Motor neuron (in vitro differentiated cells): ENCODE data around the gene AGAP1. TPM values are rescaled to one million over a fixed set of nuclear protein-coding genes. Genes with fewer than 3 reads are reported as not detected.
"Not testable (repeated sequence)": the region's sequence is repeated elsewhere in the genome, so short reads cannot be mapped to it uniquely, and the experiment has no call there.

Experiments used
- ATAC-seq, 8 experiments: fragments of 200-7000 bp; cut with Tn5 transposase; replicated peaks in 6 of 8; 2 replicates each; pipeline ENCODE4 v1.8.0; 2021; ENCODE audit warnings: mild to moderate bottlenecking in 8 of 8, moderate library complexity in 8 of 8
- H3K27ac ChIP-seq, 2 donors: fragments of 250-450 bp; sonication (Bioruptor Pico); 2 replicates each; pipeline ENCODE4 v1.9.0; 2021; ENCODE audit warnings: antibody characterized with exemption in 2 of 2, mild to moderate bottlenecking in 2 of 2, moderate library complexity in 1 of 2
- H3K4me1 ChIP-seq, 2 donors: fragments of 250-450 bp; sonication (Bioruptor Pico); replicated peaks in 1 of 2; 2 replicates each; pipeline ENCODE4 v1.6.1; 2021; ENCODE audit warnings: antibody characterized with exemption in 2 of 2, mild to moderate bottlenecking in 2 of 2, moderate library complexity in 1 of 2
- H3K4me3 ChIP-seq, 5 donors: fragments of 250-450 bp; sonication (Bioruptor Pico); 2 replicates each; pipeline ENCODE4 v1.9.0; 2021; ENCODE audit warnings: antibody characterized with exemption in 5 of 5, mild to moderate bottlenecking in 5 of 5, moderate library complexity in 4 of 5
- WGBS, 10 experiments: fragments of 450-650 bp; shearing (Covaris generic); methylation state at CpG; one replicate each; pipeline ENCODE4 v1.0.0; 2022; 5-methylcytosine and 5-hydroxymethylcytosine counted together
- in situ Hi-C, 9 experiments: fragments of 400-800 bp; cut with MboI; loops; one replicate each; pipeline ENCODE4 v1.15.0; 2021; ENCODE audit warnings: low sequenced_read_pairs in 9 of 9, low pct_unique_long_range_greater_than_20kb in 2 of 9; ENCODE audit not compliant: unreplicated experiment in 9 of 9
- total RNA-seq, 8 experiments: library from RNA; unstranded; fragments of 300-600 nt; gene quantifications; 2 replicates each; pipeline versions ENCODE4 v1.2.3 to v1.2.4, GENCODE V29; 2022

Gene AGAP1
- total RNA-seq, 8 experiments from 2014 or later: 5.9 to 51.1 (median 34.3) TPM

GRCh38 chr2:235936493-235936892 is 442.6 kb downstream of the AGAP1 start:
- peaks cover 18 to 24% of the 10 kb centered on the region in 2 donors for H3K4me1 ChIP-seq
- in situ Hi-C loops: no loop called here
- no peak for ATAC-seq
- H3K4me3 ChIP-seq: no peak overlapping the region
- WGBS, 10 experiments: 48 to 92% (median 82%) methylated on average over 2 to 8 of the region's 8 CpGs
- no peak overlapping the region for H3K27ac ChIP-seq

GRCh38 chr2:235937087-235937486 is 443.2 kb downstream of the AGAP1 start:
- in situ Hi-C loops: no loop called here
- peaks cover 18 to 24% of the 10 kb centered on the region in 2 donors for H3K4me1 ChIP-seq
- no peak for ATAC-seq
- H3K27ac ChIP-seq: no peak overlapping the region
- no peak overlapping the region for H3K4me3 ChIP-seq
- 40 to 100% (median 80%) methylated on average over 1 to 9 of the region's 10 CpGs; no CpG with 5 or more reads in 3 of the 10 experiments for WGBS, 10 experiments

DNA sequence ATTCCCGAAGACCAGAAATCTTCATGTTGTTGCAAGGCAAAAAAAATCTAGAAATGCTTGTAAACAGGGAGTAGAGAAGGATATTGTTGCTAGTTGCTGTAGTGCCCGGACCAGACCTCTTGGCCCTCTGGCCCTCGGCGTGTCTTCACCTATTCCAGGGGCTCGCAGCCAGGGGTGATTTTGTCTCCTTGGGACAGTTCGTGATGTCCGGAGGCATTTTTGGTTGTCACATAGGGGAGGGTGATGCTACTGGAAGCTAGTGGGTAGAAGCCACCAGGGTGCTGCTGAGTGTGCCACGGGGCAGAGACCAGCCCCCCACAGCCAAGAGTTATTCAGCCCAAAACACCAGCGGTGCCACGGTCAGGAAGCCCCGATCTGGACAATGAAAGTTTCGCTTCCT is 443.7 kb downstream of the AGAP1 start:
- no peak overlapping the region for H3K4me3 ChIP-seq
- no peak for ATAC-seq
- H3K4me1 ChIP-seq: peaks cover 18 to 24% of the 10 kb centered on the region in 2 donors
- H3K27ac ChIP-seq: no peak overlapping the region
- WGBS, 10 experiments: 92 to 100% (median 96%) methylated on average over 1 to 8 of the region's 12 CpGs; no CpG with 5 or more reads in 5 of the 10 experiments
- in situ Hi-C loops: no loop called here

DNA sequence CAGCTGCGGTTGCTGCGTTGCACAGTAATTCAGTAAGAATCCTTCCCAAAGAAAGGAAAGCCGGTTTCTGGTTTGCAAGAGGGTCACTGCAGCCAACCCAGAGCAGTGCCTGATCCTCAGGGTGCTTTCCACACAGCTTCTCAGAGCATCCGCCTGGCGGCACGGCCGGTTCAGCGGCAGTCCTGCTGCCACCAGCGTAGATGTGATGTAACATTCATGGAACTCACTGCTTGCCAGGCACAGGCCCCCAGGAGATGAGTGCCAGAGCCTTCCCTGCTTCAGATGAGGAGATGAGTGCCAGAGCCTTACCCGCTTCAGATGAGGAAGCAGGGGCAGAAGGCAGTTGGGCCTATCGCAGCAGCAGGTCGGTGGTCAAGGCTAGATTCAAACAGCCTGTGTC is 444.1 kb downstream of the AGAP1 start:
- ATAC-seq: no peak
- Histone ChIP-seq H3K4me1 (peaks cover 18 to 24% of the 10 kb centered on the region in 2 donors), H3K4me3 (no peak overlapping the region), H3K27ac (no peak overlapping the region)
- 76 to 100% (median 88%) methylated on average over 3 to 9 of the region's 12 CpGs; no CpG with 5 or more reads in 6 of the 10 experiments for WGBS, 10 experiments
- in situ Hi-C loops: no loop called here

DNA sequence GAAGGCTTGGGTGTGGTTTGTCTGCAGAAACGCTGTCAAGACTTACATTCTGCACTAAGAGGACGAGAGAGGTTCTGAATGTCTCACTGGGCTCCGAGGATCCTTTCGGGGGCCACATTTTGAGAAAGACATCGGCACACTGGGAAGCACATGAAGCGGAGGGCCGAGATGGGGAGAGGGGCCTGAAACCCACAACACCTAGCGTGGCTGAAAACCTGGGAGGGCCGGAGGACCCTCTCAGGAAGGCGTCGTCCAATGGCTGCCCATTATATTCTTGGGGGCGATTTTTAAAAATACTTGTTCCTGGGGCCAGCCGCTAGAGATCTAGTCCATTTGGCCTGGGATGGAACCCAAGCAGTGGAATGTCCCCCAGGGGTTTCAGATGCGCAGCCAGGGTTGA is 444.8 kb downstream of the AGAP1 start:
- in situ Hi-C loops: no loop called here
- 83 to 100% (median 91%) methylated on average over 2 to 14 of the region's 14 CpGs; no CpG with 5 or more reads in 1 of the 10 experiments for WGBS, 10 experiments
- no peak overlapping the region for H3K4me3 ChIP-seq
- no peak overlapping the region for H3K27ac ChIP-seq
- H3K4me1 ChIP-seq: peaks cover 18 to 24% of the 10 kb centered on the region in 2 donors
- ATAC-seq: no peak

DNA sequence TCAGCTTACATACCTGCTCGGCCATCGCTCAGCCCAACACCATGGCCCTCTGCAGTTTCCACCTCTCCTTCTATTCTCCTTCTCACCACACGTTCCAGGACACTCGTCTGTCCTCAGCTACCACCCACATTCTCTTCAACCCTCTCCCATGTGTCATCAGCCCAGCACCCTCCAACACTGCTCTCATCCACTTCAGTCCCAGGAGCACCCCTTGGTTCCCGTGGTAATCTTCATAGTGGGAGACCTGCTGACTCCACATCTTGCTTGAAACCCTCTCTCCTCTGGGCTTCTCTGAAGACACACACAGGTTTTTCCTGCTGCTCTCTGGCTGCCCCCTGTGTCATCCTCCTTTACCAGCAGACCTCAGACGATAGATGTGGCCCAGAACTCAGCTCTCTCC is 445.6 kb downstream of the AGAP1 start:
- WGBS, 10 experiments: 44 to 100% (median 90%) methylated on average over 1 to 4 of the region's 6 CpGs; no CpG with 5 or more reads in 1 of the 10 experiments
- Histone ChIP-seq H3K4me1 (peaks cover 18 to 21% of the 10 kb centered on the region in 2 donors), H3K4me3 (no peak overlapping the region), H3K27ac (no peak overlapping the region)
- no peak for ATAC-seq
- in situ Hi-C loops: no loop called here

GRCh38 chr2:235940330-235940729 is 446.5 kb downstream of the AGAP1 start:
- Histone ChIP-seq H3K27ac (no peak overlapping the region), H3K4me1 (peaks cover 10 to 16% of the 10 kb centered on the region in 2 donors), H3K4me3 (no peak overlapping the region)
- in situ Hi-C loops: no loop called here
- ATAC-seq: peak; percentile 56 to 100 (median 99)
- 0 to 83% (median 44%) methylated on average over 1 to 3 of the region's 8 CpGs; no CpG with 5 or more reads in 4 of the 10 experiments for WGBS, 10 experiments

- 74 to 100% (median 91%) methylated on average over 1 to 10 of the region's 10 CpGs; no CpG with 5 or more reads in 1 of the 10 experiments for WGBS, 10 experiments
- ATAC-seq: peak in 1 of 8 experiments; percentile 21
- H3K4me1 ChIP-seq: peaks cover 0 to 9% of the 10 kb centered on the region in 2 donors
- H3K27ac ChIP-seq: no peak overlapping the region
- in situ Hi-C loops: no loop called here
- H3K4me3 ChIP-seq: no peak overlapping the region
Measured at GRCh38 chr2:235944591-235944990, 450.7 kb downstream of the AGAP1 start.

DNA sequence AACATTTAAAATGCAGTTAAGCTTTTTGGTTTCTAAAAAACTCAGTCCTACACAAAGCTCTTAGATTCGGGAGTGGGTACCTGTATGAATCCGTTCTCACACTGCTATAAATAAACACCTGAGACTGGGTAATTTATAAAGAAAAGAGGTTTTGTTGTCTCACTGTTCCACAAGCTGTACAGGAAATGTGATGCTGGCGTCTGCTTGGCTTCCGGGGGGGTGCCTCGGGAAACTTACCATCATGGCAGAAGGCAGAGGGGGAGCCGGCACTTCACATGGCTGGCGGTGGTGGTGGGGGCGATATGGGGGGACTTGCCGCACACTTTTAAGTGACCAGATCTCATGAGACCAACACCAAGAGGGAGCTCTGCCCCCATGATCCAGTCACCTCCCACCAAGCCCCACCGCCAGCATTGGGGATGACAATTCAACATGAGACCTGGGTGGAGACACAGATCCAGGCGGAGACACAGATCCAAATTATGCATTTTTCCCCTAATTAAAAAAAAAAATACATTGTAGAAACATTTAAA is 451.8 kb downstream of the AGAP1 start:
- WGBS, 10 experiments: 60 to 100% (median 92%) methylated on average over 1 to 6 of the region's 11 CpGs; no CpG with 5 or more reads in 1 of the 10 experiments
- peaks cover 0 to under 1% of the 10 kb centered on the region in 2 donors for H3K4me1 ChIP-seq
- in situ Hi-C loops: no loop called here
- H3K27ac ChIP-seq: no peak overlapping the region
- ATAC-seq: peak in 1 of 8 experiments; percentile 38
- no peak overlapping the region for H3K4me3 ChIP-seq

DNA sequence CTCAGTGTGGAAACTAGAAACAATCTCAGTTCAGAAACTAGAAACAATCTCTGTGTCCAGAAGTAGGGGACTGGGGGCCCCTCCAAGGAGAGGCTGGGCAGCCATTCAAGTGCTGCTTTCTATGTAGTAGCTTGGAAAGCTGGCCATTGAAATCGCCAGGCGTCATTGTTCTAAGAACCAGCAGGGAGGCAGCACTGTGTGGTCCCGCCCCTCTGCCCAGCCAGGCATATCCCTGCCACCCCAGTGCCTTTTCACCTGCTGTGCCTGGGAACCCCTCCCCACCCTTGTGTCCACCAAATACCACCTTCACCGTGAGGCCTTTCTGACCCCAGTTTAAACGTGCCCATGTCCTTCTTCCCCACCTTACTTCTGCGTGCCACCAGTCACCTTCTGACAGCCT is 452.7 kb downstream of the AGAP1 start:
- ATAC-seq: no peak
- no peak overlapping the region for H3K4me3 ChIP-seq
- H3K4me1 ChIP-seq: peaks cover 0 to under 1% of the 10 kb centered on the region in 2 donors
- no peak overlapping the region for H3K27ac ChIP-seq
- in situ Hi-C loops: no loop called here
- WGBS, 10 experiments: 73 to 100% (median 84%) methylated on average over 2 to 6 of the region's 6 CpGs; no CpG with 5 or more reads in 4 of the 10 experiments

GRCh38 chr2:235947055-235947454 is 453.2 kb downstream of the AGAP1 start:
- in situ Hi-C loops, H3K4me3 ChIP-seq, H3K27ac ChIP-seq, ATAC-seq, H3K4me1 ChIP-seq: not testable (repeated sequence)
- WGBS, 10 experiments: 67 to 100% (median 86%) methylated on average over 1 to 6 of the region's 6 CpGs

GRCh38 chr2:235949567-235950472 is 456.0 kb downstream of the AGAP1 start:
- in situ Hi-C loops: no loop called here
- Histone ChIP-seq H3K27ac (no peak overlapping the region), H3K4me1 (peaks cover 2 to 5% of the 10 kb centered on the region in 2 donors), H3K4me3 (no peak overlapping the region)
- 85 to 97% (median 88%) methylated on average over 5 to 14 of the region's 17 CpGs; no CpG with 5 or more reads in 1 of the 10 experiments for WGBS, 10 experiments
- ATAC-seq: peak in 1 of 8 experiments; percentile 26

DNA sequence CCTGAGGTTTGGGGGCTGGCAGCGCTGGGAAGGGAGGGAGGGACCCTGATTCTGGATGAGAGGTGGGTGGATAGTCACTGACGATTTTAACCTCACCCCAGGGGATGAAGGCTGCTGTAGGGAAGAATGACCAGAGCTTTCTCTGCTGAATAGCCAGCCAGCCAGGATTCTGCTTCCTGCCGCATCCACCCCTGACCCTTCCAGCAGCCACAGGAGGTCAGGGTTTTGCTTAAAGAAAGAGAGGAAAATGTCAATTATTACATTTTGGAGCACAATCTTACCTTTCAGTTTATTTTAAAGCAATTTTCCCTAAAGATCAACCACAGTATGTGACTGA is 456.6 kb downstream of the AGAP1 start:
- 0 to 100% (median 52%) methylated on average over 1 to 3 of the region's 3 CpGs; no CpG with 5 or more reads in 2 of the 10 experiments for WGBS, 10 experiments
- in situ Hi-C loops: no loop called here
- Histone ChIP-seq H3K4me1 (peaks cover 2 to 5% of the 10 kb centered on the region in 2 donors), H3K4me3 (no peak overlapping the region), H3K27ac (no peak overlapping the region)
- ATAC-seq: no peak
